T follicular helper cell (primary cell): Measurements from ENCODE around the gene PRR15.
"Not testable (repeated sequence)": the region's sequence is repeated elsewhere in the genome, so short reads cannot be mapped to it uniquely, and the experiment has no call there.

Experiments used
- DNase-seq: peaks from one replicate; pipeline ENCODE4 v3.0.0-alpha.2; 2020; ENCODE audit warnings: low read depth
- total RNA-seq, 2 experiments: gene quantifications; one replicate each; lab custom pipeline; 2026; lab: John Stamatoyannopoulos, UW

PRR15 gene
- 0 reads per million in 2 experiments for total RNA-seq

GRCh38 chr7:29563590-29564495 lies at the start of gene PRR15:
TSS of gene PRR15 (plus strand) at chr7:29563835. CDS start at chr7:29566330, 2,495 bp downstream.
- no peak for DNase-seq

GRCh38 chr7:29516491-29516890 lies 47.1 kb upstream of the PRR15 start:
- DNase-seq: no peak

- no peak for DNase-seq
Observed at GRCh38 chr7:29518616-29519015, 45.0 kb upstream of the PRR15 start.

GRCh38 chr7:29523728-29524127 lies 39.9 kb upstream of the PRR15 start:
- no peak for DNase-seq

GRCh38 chr7:29527505-29528108 lies 36.0 kb upstream of the PRR15 start:
- DNase-seq: no peak

GRCh38 chr7:29528526-29528925 lies 35.1 kb upstream of the PRR15 start:
- DNase-seq: not testable (repeated sequence)

GRCh38 chr7:29538389-29538788 lies 25.2 kb upstream of the PRR15 start:
- DNase-seq: no peak

GRCh38 chr7:29539471-29539870 lies 24.2 kb upstream of the PRR15 start:
- DNase-seq: no peak

- DNase-seq: no peak
Observed at GRCh38 chr7:29547421-29547820, 16.2 kb upstream of the PRR15 start.

- no peak for DNase-seq
Observed at GRCh38 chr7:29548823-29549222, 14.8 kb upstream of the PRR15 start.

- DNase-seq: no peak
Observed at GRCh38 chr7:29552392-29552791, 11.2 kb upstream of the PRR15 start.

- DNase-seq: no peak
Observed at GRCh38 chr7:29555061-29555460, 8.6 kb upstream of the PRR15 start.

- DNase-seq: no peak
Observed at GRCh38 chr7:29556405-29557195, 7.0 kb upstream of the PRR15 start.

- no peak for DNase-seq
Observed at GRCh38 chr7:29557954-29558353, 5.7 kb upstream of the PRR15 start.

GRCh38 chr7:29561271-29561670 lies 2.4 kb upstream of the PRR15 start:
- DNase-seq: no peak

- DNase-seq: no peak
Observed at GRCh38 chr7:29562307-29562706, 1.3 kb upstream of the PRR15 start.

GRCh38 chr7:29564496-29565223 lies 1.0 kb downstream of the PRR15 start:
- no peak for DNase-seq

GRCh38 chr7:29565224-29565630 lies 1.6 kb downstream of the PRR15 start:
- no peak for DNase-seq

GRCh38 chr7:29565634-29565981 lies 2.0 kb downstream of the PRR15 start:
- DNase-seq: no peak

- no peak for DNase-seq
Observed at GRCh38 chr7:29565982-29566746, 2.5 kb downstream of the PRR15 start.

GRCh38 chr7:29567174-29567573 lies 3.5 kb downstream of the PRR15 start:
- DNase-seq: no peak
